Adrenal gland (tissue), 12 donors: ENCODE measurements around the gene CDH12. TPM values are rescaled to one million over a fixed set of nuclear protein-coding genes. Genes with fewer than 3 reads are reported as not detected.

ENCODE experiments used
- DNase-seq, 7 donors: peaks; one replicate each; pipeline ENCODE4 v3.0.0-alpha.2; 2019 to 2020
- H3K27ac ChIP-seq, 5 donors: fragments of 200-600 bp; sonication (generic) in 4 of 5; 1 replicate in 3 of 5; 2 replicates in 2 of 5; pipeline versions ENCODE4 v1.5.1 to v1.8.0; 2016 to 2020; ENCODE audit warnings: mild to moderate bottlenecking in 1 of 5
- H3K27me3 ChIP-seq: fragments of 200-600 bp; 2 replicates; pipeline ENCODE4 v1.8.0; 2021
- H3K36me3 ChIP-seq, 2 donors: fragments of 200-600 bp; replicated peaks in 1 of 2; 1 replicate in 1 of 2; 2 replicates in 1 of 2; pipeline versions ENCODE4 v1.5.1 to v1.8.0; 2018 to 2022
- H3K4me1 ChIP-seq, 2 donors: fragments of 200-600 bp; replicated peaks in 1 of 2; 1 replicate in 1 of 2; 2 replicates in 1 of 2; pipeline versions ENCODE4 v1.5.1 to v1.8.0; 2018 to 2021
- H3K4me3 ChIP-seq, 4 donors: fragments of 200-600 bp; sonication (generic) in 3 of 4; one replicate each; pipeline ENCODE4 v1.5.1; 2016 to 2018
- H3K9me3 ChIP-seq, 3 donors: fragments of 200-600 bp; sonication (generic) in 1 of 3; replicated peaks in 1 of 3; 1 replicate in 2 of 3; 2 replicates in 1 of 3; pipeline versions ENCODE4 v1.5.1 to v1.8.0; 2016 to 2021
- POLR2A ChIP-seq, 2 donors: fragments of 450-650 bp; IDR thresholded peaks; one replicate each; pipeline ENCODE4 v1.6.1; 2017; ENCODE audit warnings: antibody characterized with exemption in 2 of 2, mild to moderate bottlenecking in 2 of 2, moderate library complexity in 1 of 2
- WGBS, 4 donors: extraction: QIAGEN DNeasy Blood & Tissue Kit in 2 of 4; methylation state at CpG; one replicate each; pipeline versions ENCODE4 v1.1.5 to v1.1.7; 2013 to 2017; 5-methylcytosine and 5-hydroxymethylcytosine counted together
- intact Hi-C, 2 donors: fragments of 100-400 bp; cut with DNase I; formaldehyde crosslinking; loops; one replicate each; pipeline versions ENCODE4 v1.14.1 to v1.15.0; 2022 to 2023
- polyA plus RNA-seq, 3 donors: library from polyadenylated mRNA; stranded (reverse); fragments of 200-250 nt in 2 of 3; fragments of 350-450 nt in 1 of 3; fragmentation: Illumina TruSeq in 1 of 3; extraction: RNeasy Lipid Tissue Mini Kit (QIAGEN cat#74804) in 1 of 3; gene quantifications; one replicate each; pipeline ENCODE4 v1.2.3, GENCODE V29; 2013 to 2014
- total RNA-seq, 9 donors: library from RNA; depleted of rRNA in 4 of 9; stranded (reverse); fragments of >200 nt in 4 of 9; fragments of 120-200 nt in 1 of 9; fragmentation: NEBNext Ultra II Directional in 1 of 9; extraction: Animal tissue kit (Norgen Biotek cat#: 25700) in 1 of 9; gene quantifications; one replicate each; pipeline versions ENCODE4 v1.1.0 to v1.2.4, GENCODE V29; 2013 to 2023
- TF ChIP-seq, protein P1 (sequence below), 6 experiments: fragments of 450-650 bp in 4 of 6; fragments of 200-600 bp in 2 of 6; sonication (generic) in 1 of 6; IDR thresholded peaks; 1 replicate in 5 of 6; 2 replicates in 1 of 6; pipeline versions ENCODE4 v1.5.1 to v1.8.0; 2016 to 2021; ENCODE audit warnings: antibody characterized with exemption in 6 of 6, mild to moderate bottlenecking in 2 of 6, moderate library complexity in 1 of 6
- donor health status: healthy with polysubstance abuse.
- donor health status: Bipolar disorder and iron deficiency.
- donor health status: DM: yes; HTN: yes; CAD: no.
- donor health status: DM: no; HTN: no; CAD: no.
- donor health status: DM: no; HTN: no; CAD: no.
- donor health status: DM: yes; HTN: yes; CAD: no.

CDH12 gene
- total and polyA plus RNA-seq, 12 donors, result 0.80 to 16.5 (median 7.8) TPM

- no peak for DNase-seq
- Histone ChIP-seq H3K4me3 (no peak overlapping the region), H3K9me3 (no peaks in the 10 kb centered on the region), H3K27ac (no peak overlapping the region), H3K36me3 (no peaks in the 10 kb centered on the region), H3K4me1 (no peaks in the 10 kb centered on the region), H3K27me3 (no peaks in the 10 kb centered on the region)
- intact Hi-C loops, result no loop called here
- TF ChIP-seq, protein P1, sequence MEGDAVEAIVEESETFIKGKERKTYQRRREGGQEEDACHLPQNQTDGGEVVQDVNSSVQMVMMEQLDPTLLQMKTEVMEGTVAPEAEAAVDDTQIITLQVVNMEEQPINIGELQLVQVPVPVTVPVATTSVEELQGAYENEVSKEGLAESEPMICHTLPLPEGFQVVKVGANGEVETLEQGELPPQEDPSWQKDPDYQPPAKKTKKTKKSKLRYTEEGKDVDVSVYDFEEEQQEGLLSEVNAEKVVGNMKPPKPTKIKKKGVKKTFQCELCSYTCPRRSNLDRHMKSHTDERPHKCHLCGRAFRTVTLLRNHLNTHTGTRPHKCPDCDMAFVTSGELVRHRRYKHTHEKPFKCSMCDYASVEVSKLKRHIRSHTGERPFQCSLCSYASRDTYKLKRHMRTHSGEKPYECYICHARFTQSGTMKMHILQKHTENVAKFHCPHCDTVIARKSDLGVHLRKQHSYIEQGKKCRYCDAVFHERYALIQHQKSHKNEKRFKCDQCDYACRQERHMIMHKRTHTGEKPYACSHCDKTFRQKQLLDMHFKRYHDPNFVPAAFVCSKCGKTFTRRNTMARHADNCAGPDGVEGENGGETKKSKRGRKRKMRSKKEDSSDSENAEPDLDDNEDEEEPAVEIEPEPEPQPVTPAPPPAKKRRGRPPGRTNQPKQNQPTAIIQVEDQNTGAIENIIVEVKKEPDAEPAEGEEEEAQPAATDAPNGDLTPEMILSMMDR (IDR thresholded peaks at IDR 0.05), result no peak
- no peak for TF ChIP-seq POLR2A (IDR thresholded peaks at IDR 0.05)
These were observed 364.7 kb downstream of the CDH12 start for GRCh38 chr5:22488427-22488826.

- H3K27me3 ChIP-seq, result no peaks in the 10 kb centered on the region
- WGBS, 4 donors, result 57 to 66% (median 65%) methylated on average over 5 of the region's 5 CpGs
- TF ChIP-seq, protein P1 (IDR thresholded peaks at IDR 0.05), result no peak
- TF ChIP-seq POLR2A (IDR thresholded peaks at IDR 0.05), result no peak
These were observed 372.8 kb downstream of the CDH12 start for GRCh38 chr5:22480305-22480704.

GRCh38 chr5:22473886-22474285, 379.3 kb downstream of the CDH12 start:
- Histone ChIP-seq H3K36me3 (no peaks in the 10 kb centered on the region), H3K9me3 (no peaks in the 10 kb centered on the region), H3K27ac (no peak overlapping the region), H3K4me3 (no peak overlapping the region), H3K27me3 (no peaks in the 10 kb centered on the region), H3K4me1 (peaks cover 0 to 5% of the 10 kb centered on the region in 2 donors)
- intact Hi-C loops, result no loop called here
- no peak for DNase-seq
- TF ChIP-seq POLR2A (IDR thresholded peaks at IDR 0.05), result no peak
- TF ChIP-seq, protein P1 (IDR thresholded peaks at IDR 0.05), result no peak
- WGBS, 4 donors, result 76 to 85% (median 78%) methylated on average over 2 of the region's 2 CpGs

More at GRCh38 chr5:22480305-22480704, 372.8 kb downstream of the CDH12 start:
- H3K27ac ChIP-seq, result no peak overlapping the region
- H3K36me3 ChIP-seq, result no peaks in the 10 kb centered on the region
- H3K9me3 ChIP-seq, result no peaks in the 10 kb centered on the region
- no peaks in the 10 kb centered on the region for H3K4me1 ChIP-seq
- no peak for DNase-seq
- H3K4me3 ChIP-seq, result no peak overlapping the region
- intact Hi-C loops, result no loop called here

GRCh38 chr5:22471154-22471553, 382.0 kb downstream of the CDH12 start:
- 72 to 85% (median 78%) methylated on average over 2 of the region's 2 CpGs for WGBS, 4 donors
- TF ChIP-seq POLR2A (IDR thresholded peaks at IDR 0.05), result no peak
- no peaks in the 10 kb centered on the region for H3K36me3 ChIP-seq
- H3K27me3 ChIP-seq, result no peaks in the 10 kb centered on the region
- no peak overlapping the region for H3K4me3 ChIP-seq
- no peaks in the 10 kb centered on the region for H3K9me3 ChIP-seq
- peaks cover 0 to 5% of the 10 kb centered on the region in 2 donors for H3K4me1 ChIP-seq
- intact Hi-C loops, result no loop called here
- no peak for DNase-seq
- H3K27ac ChIP-seq, result no peak overlapping the region

DNA sequence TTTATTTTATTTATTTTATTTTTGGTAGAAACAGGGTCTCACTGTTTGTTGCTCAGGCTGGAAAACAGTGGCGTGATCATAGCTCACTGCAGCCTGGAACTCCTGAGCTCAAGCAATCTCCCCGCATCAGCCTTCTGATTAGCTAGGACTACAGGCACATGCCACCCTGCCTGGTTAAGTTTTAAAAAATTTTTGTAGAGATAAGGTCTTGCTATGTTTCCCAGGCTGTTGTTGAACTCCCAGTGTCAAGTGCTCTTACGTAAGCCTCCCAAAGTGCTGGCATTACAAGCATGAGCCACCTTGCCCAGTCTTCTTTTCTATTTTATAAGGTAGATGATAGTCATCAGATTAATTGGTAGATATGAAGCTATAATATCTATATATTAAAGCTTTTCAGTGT, 382.7 kb downstream of the CDH12 start:
- no peaks in the 10 kb centered on the region for H3K9me3 ChIP-seq
- peaks cover 0 to 5% of the 10 kb centered on the region in 2 donors for H3K4me1 ChIP-seq
- H3K4me3 ChIP-seq, result no peak overlapping the region
- intact Hi-C loops, result no loop called here
- no peak overlapping the region for H3K27ac ChIP-seq
- no peaks in the 10 kb centered on the region for H3K36me3 ChIP-seq
- no peaks in the 10 kb centered on the region for H3K27me3 ChIP-seq
- no peak for DNase-seq
- 83 to 95% (median 90%) methylated on average over 3 of the region's 3 CpGs for WGBS, 4 donors
- TF ChIP-seq POLR2A (IDR thresholded peaks at IDR 0.05), result no peak
- TF ChIP-seq, protein P1 (IDR thresholded peaks at IDR 0.05), result no peak
